Measurements from ENCODE around the gene SCFD2. TPM values are rescaled to one million over a fixed set of nuclear protein-coding genes. Genes with fewer than 3 reads are reported as not detected.

Gene SCFD2
- polyA plus RNA-seq, 1 donor = 8.2 TPM

GRCh38 chr4:52949336-52949735, 416.5 kb downstream of the SCFD2 start:
- H3K27me3 ChIP-seq (ENCODE audit: control insufficient read depth, insufficient read depth, low read length) = no peaks in the 10 kb centered on the region
- no peak overlapping the region for H3K27ac ChIP-seq (ENCODE audit: low read length)
- no peak overlapping the region for H3K4me3 ChIP-seq (ENCODE audit: low read length)
- DNase-seq = no peak
- H3K36me3 ChIP-seq (ENCODE audit: control insufficient read depth, insufficient read depth, low read length) = no peaks in the 10 kb centered on the region
- no CpG with 5 or more reads among the region's 4 CpGs for WGBS (ENCODE audit: insufficient coverage, low lambda C conversion rate)
- H3K9me3 ChIP-seq (ENCODE audit: control insufficient read depth, low read depth, low read length) = no peaks in the 10 kb centered on the region
- peaks cover 7% of the 10 kb centered on the region for H3K4me1 ChIP-seq (ENCODE audit: control insufficient read depth, insufficient read depth, low read length)

GRCh38 chr4:52948057-52948423, 417.8 kb downstream of the SCFD2 start:
- no peak for DNase-seq
- WGBS (ENCODE audit: insufficient coverage, low lambda C conversion rate) = no CpG with 5 or more reads among the region's 5 CpGs
- H3K4me3 ChIP-seq (ENCODE audit: low read length) = no peak overlapping the region
- H3K36me3 ChIP-seq (ENCODE audit: control insufficient read depth, insufficient read depth, low read length) = no peaks in the 10 kb centered on the region
- peaks cover 4% of the 10 kb centered on the region for H3K4me1 ChIP-seq (ENCODE audit: control insufficient read depth, insufficient read depth, low read length)
- no peaks in the 10 kb centered on the region for H3K9me3 ChIP-seq (ENCODE audit: control insufficient read depth, low read depth, low read length)
- H3K27me3 ChIP-seq (ENCODE audit: control insufficient read depth, insufficient read depth, low read length) = no peaks in the 10 kb centered on the region
- H3K27ac ChIP-seq (ENCODE audit: low read length) = no peak overlapping the region

DNA sequence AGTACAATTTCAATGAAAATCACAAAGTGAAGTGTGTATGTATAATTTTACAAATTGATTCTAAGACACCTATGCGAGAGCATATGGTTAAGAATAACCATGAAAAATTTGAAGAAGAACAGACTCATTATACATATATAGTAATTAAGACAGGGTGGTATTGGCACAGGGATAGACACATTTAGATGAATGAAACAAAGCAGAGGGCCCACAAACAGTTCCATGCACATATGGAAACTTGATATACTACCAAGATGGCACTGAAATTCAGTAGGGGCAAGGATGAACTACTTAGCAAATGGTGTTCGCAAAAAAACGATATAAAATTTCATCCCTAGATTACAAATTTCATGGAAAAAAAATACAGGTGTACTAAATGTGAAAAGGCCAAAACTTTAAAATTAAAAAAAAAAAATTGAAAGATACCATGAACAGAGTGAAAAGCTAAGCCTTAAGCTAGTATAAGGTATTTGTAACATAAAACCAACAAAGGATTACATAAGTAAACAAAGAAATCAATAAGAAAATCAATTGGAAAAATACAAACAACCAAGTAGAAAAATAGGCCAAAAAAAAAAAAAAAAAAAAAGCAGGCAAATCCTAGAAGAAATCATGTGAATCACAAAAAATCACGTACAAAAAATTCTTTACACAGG, 418.3 kb downstream of the SCFD2 start:
- 88% methylated on average over 4 of the region's 4 CpGs for WGBS (ENCODE audit: insufficient coverage, low lambda C conversion rate)
- H3K36me3 ChIP-seq (ENCODE audit: control insufficient read depth, insufficient read depth, low read length) = no peaks in the 10 kb centered on the region
- no peak overlapping the region for H3K27ac ChIP-seq (ENCODE audit: low read length)
- H3K9me3 ChIP-seq (ENCODE audit: control insufficient read depth, low read depth, low read length) = no peaks in the 10 kb centered on the region
- H3K27me3 ChIP-seq (ENCODE audit: control insufficient read depth, insufficient read depth, low read length) = no peaks in the 10 kb centered on the region
- H3K4me1 ChIP-seq (ENCODE audit: control insufficient read depth, insufficient read depth, low read length) = no peaks in the 10 kb centered on the region
- no peak overlapping the region for H3K4me3 ChIP-seq (ENCODE audit: low read length)
- no peak for DNase-seq

GRCh38 chr4:52946855-52947254, 419.0 kb downstream of the SCFD2 start:
- Histone ChIP-seq H3K4me1 (ENCODE audit: control insufficient read depth, insufficient read depth, low read length) (no peaks in the 10 kb centered on the region), H3K4me3 (ENCODE audit: low read length) (no peak overlapping the region), H3K9me3 (ENCODE audit: control insufficient read depth, low read depth, low read length) (no peaks in the 10 kb centered on the region), H3K27ac (ENCODE audit: low read length) (no peak overlapping the region), H3K36me3 (ENCODE audit: control insufficient read depth, insufficient read depth, low read length) (no peaks in the 10 kb centered on the region), H3K27me3 (ENCODE audit: control insufficient read depth, insufficient read depth, low read length) (no peaks in the 10 kb centered on the region)
- DNase-seq = no peak
- 100% methylated on average over 1 of the region's 4 CpGs for WGBS (ENCODE audit: insufficient coverage, low lambda C conversion rate)

DNA sequence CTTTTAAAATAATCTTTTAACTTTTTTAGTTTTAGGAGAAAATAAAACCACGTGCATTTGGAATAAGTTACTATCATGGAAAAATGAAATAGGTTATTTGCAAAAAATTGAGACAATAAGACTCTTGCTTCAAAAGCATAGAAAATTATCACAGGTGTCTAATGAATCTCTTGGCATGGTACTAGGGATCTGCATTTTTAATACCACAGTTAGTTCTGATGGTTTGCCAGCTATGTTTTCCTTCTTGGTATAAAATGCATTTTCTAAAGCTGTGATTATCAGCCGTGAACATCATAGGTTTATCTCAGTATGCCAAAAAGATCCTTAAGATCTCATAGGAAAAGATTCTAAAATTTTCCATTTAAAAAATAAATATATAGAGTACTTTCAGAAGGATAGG, 419.9 kb downstream of the SCFD2 start:
- Histone ChIP-seq H3K9me3 (ENCODE audit: control insufficient read depth, low read depth, low read length) (no peaks in the 10 kb centered on the region), H3K27ac (ENCODE audit: low read length) (no peak overlapping the region), H3K36me3 (ENCODE audit: control insufficient read depth, insufficient read depth, low read length) (no peaks in the 10 kb centered on the region), H3K4me3 (ENCODE audit: low read length) (no peak overlapping the region), H3K4me1 (ENCODE audit: control insufficient read depth, insufficient read depth, low read length) (no peaks in the 10 kb centered on the region), H3K27me3 (ENCODE audit: control insufficient read depth, insufficient read depth, low read length) (no peaks in the 10 kb centered on the region)
- 100% methylated on average over 2 of the region's 2 CpGs for WGBS (ENCODE audit: insufficient coverage, low lambda C conversion rate)
- no peak for DNase-seq

- WGBS (ENCODE audit: insufficient coverage, low lambda C conversion rate) = 90% methylated on average over 2 of the region's 2 CpGs
- no peaks in the 10 kb centered on the region for H3K4me1 ChIP-seq (ENCODE audit: control insufficient read depth, insufficient read depth, low read length)
- no peak for DNase-seq
- no peak overlapping the region for H3K4me3 ChIP-seq (ENCODE audit: low read length)
- H3K27ac ChIP-seq (ENCODE audit: low read length) = no peak overlapping the region
- no peaks in the 10 kb centered on the region for H3K9me3 ChIP-seq (ENCODE audit: control insufficient read depth, low read depth, low read length)
- H3K36me3 ChIP-seq (ENCODE audit: control insufficient read depth, insufficient read depth, low read length) = no peaks in the 10 kb centered on the region
- no peaks in the 10 kb centered on the region for H3K27me3 ChIP-seq (ENCODE audit: control insufficient read depth, insufficient read depth, low read length)
Measured at GRCh38 chr4:52945326-52945898, 420.4 kb downstream of the SCFD2 start.

GRCh38 chr4:52943677-52944076, 422.2 kb downstream of the SCFD2 start:
- H3K9me3 ChIP-seq (ENCODE audit: control insufficient read depth, low read depth, low read length) = no peaks in the 10 kb centered on the region
- H3K27me3 ChIP-seq (ENCODE audit: control insufficient read depth, insufficient read depth, low read length) = no peaks in the 10 kb centered on the region
- no peak overlapping the region for H3K4me3 ChIP-seq (ENCODE audit: low read length)
- H3K36me3 ChIP-seq (ENCODE audit: control insufficient read depth, insufficient read depth, low read length) = no peaks in the 10 kb centered on the region
- H3K4me1 ChIP-seq (ENCODE audit: control insufficient read depth, insufficient read depth, low read length) = no peaks in the 10 kb centered on the region
- no peak overlapping the region for H3K27ac ChIP-seq (ENCODE audit: low read length)
- no peak for DNase-seq

- Histone ChIP-seq H3K4me1 (ENCODE audit: control insufficient read depth, insufficient read depth, low read length) (no peaks in the 10 kb centered on the region), H3K9me3 (ENCODE audit: control insufficient read depth, low read depth, low read length) (no peaks in the 10 kb centered on the region), H3K27me3 (ENCODE audit: control insufficient read depth, insufficient read depth, low read length) (no peaks in the 10 kb centered on the region), H3K27ac (ENCODE audit: low read length) (no peak overlapping the region), H3K4me3 (ENCODE audit: low read length) (no peak overlapping the region), H3K36me3 (ENCODE audit: control insufficient read depth, insufficient read depth, low read length) (no peaks in the 10 kb centered on the region)
- WGBS (ENCODE audit: insufficient coverage, low lambda C conversion rate) = no CpG with 5 or more reads among the region's 1 CpG
- DNase-seq = no peak
Measured at GRCh38 chr4:52942936-52943335, 422.9 kb downstream of the SCFD2 start.

GRCh38 chr4:52941450-52941849, 424.4 kb downstream of the SCFD2 start:
- no peak overlapping the region for H3K4me3 ChIP-seq (ENCODE audit: low read length)
- H3K9me3 ChIP-seq (ENCODE audit: control insufficient read depth, low read depth, low read length) = no peaks in the 10 kb centered on the region
- H3K4me1 ChIP-seq (ENCODE audit: control insufficient read depth, insufficient read depth, low read length) = no peaks in the 10 kb centered on the region
- DNase-seq = no peak
- H3K27me3 ChIP-seq (ENCODE audit: control insufficient read depth, insufficient read depth, low read length) = no peaks in the 10 kb centered on the region
- no CpG with 5 or more reads among the region's 3 CpGs for WGBS (ENCODE audit: insufficient coverage, low lambda C conversion rate)
- no peaks in the 10 kb centered on the region for H3K36me3 ChIP-seq (ENCODE audit: control insufficient read depth, insufficient read depth, low read length)
- H3K27ac ChIP-seq (ENCODE audit: low read length) = no peak overlapping the region

GRCh38 chr4:52939739-52940138, 426.1 kb downstream of the SCFD2 start:
- no CpG with 5 or more reads among the region's 2 CpGs for WGBS (ENCODE audit: insufficient coverage, low lambda C conversion rate)
- no peaks in the 10 kb centered on the region for H3K9me3 ChIP-seq (ENCODE audit: control insufficient read depth, low read depth, low read length)
- no peaks in the 10 kb centered on the region for H3K36me3 ChIP-seq (ENCODE audit: control insufficient read depth, insufficient read depth, low read length)
- no peak overlapping the region for H3K27ac ChIP-seq (ENCODE audit: low read length)
- H3K4me3 ChIP-seq (ENCODE audit: low read length) = no peak overlapping the region
- DNase-seq = no peak
- H3K4me1 ChIP-seq (ENCODE audit: control insufficient read depth, insufficient read depth, low read length) = peaks cover 3% of the 10 kb centered on the region
- H3K27me3 ChIP-seq (ENCODE audit: control insufficient read depth, insufficient read depth, low read length) = no peaks in the 10 kb centered on the region

GRCh38 chr4:52939325-52939724, 426.5 kb downstream of the SCFD2 start:
- no peaks in the 10 kb centered on the region for H3K27me3 ChIP-seq (ENCODE audit: control insufficient read depth, insufficient read depth, low read length)
- H3K9me3 ChIP-seq (ENCODE audit: control insufficient read depth, low read depth, low read length) = no peaks in the 10 kb centered on the region
- no peak overlapping the region for H3K27ac ChIP-seq (ENCODE audit: low read length)
- WGBS (ENCODE audit: insufficient coverage, low lambda C conversion rate) = 100% methylated on average over 1 of the region's 1 CpG
- DNase-seq = no peak
- H3K4me1 ChIP-seq (ENCODE audit: control insufficient read depth, insufficient read depth, low read length) = peaks cover 4% of the 10 kb centered on the region
- H3K36me3 ChIP-seq (ENCODE audit: control insufficient read depth, insufficient read depth, low read length) = no peaks in the 10 kb centered on the region
- no peak overlapping the region for H3K4me3 ChIP-seq (ENCODE audit: low read length)
